Type B pancreatic cell (in vitro differentiated cells): ENCODE measurements around the gene HES6. TPM values are rescaled to one million over a fixed set of nuclear protein-coding genes. Genes with fewer than 3 reads are reported as not detected.

ENCODE experiments used
- DNase-seq: peaks from one replicate; pipeline ENCODE4 v3.0.0; 2021; ENCODE audit warnings: mixed read lengths; ENCODE audit not compliant: unreplicated experiment; ENCODE audit errors: extremely low spot score
- H3K27ac Mint-ChIP-seq: 2 replicates; pipeline ENCODE4 v1.8.0; 2021; ENCODE audit warnings: mild to moderate bottlenecking, mixed read lengths
- H3K27me3 Mint-ChIP-seq: 2 replicates; pipeline ENCODE4 v1.8.0; 2021; ENCODE audit warnings: mixed read lengths
- H3K36me3 Mint-ChIP-seq: 2 replicates; pipeline ENCODE4 v1.8.0; 2021; ENCODE audit warnings: mixed read lengths
- H3K4me1 Mint-ChIP-seq: one replicate; pipeline ENCODE4 v1.8.0; 2021; ENCODE audit warnings: mixed read lengths; ENCODE audit not compliant: unreplicated experiment
- H3K4me3 Mint-ChIP-seq: 2 replicates; pipeline ENCODE4 v1.8.0; 2021; ENCODE audit warnings: mild to moderate bottlenecking, mixed read lengths
- H3K9me3 Mint-ChIP-seq: 2 replicates; pipeline ENCODE4 v1.8.0; 2021; ENCODE audit warnings: mixed read lengths
- total RNA-seq: library from RNA; stranded (reverse); gene quantifications from 2 replicates; pipeline ENCODE4 v1.2.1, GENCODE V29; 2021; ENCODE audit warnings: low replicate concordance
- TF ChIP-seq, protein P1 (sequence below): fragments of 200-600 bp; sonication (generic); conservative IDR thresholded peaks from 2 replicates; pipeline ENCODE4 v1.5.0; 2021; ENCODE audit warnings: antibody characterized with exemption, mild to moderate bottlenecking

HES6 gene
- total RNA-seq, 1 donor from 2014 or later = 24.4 TPM

DNA sequence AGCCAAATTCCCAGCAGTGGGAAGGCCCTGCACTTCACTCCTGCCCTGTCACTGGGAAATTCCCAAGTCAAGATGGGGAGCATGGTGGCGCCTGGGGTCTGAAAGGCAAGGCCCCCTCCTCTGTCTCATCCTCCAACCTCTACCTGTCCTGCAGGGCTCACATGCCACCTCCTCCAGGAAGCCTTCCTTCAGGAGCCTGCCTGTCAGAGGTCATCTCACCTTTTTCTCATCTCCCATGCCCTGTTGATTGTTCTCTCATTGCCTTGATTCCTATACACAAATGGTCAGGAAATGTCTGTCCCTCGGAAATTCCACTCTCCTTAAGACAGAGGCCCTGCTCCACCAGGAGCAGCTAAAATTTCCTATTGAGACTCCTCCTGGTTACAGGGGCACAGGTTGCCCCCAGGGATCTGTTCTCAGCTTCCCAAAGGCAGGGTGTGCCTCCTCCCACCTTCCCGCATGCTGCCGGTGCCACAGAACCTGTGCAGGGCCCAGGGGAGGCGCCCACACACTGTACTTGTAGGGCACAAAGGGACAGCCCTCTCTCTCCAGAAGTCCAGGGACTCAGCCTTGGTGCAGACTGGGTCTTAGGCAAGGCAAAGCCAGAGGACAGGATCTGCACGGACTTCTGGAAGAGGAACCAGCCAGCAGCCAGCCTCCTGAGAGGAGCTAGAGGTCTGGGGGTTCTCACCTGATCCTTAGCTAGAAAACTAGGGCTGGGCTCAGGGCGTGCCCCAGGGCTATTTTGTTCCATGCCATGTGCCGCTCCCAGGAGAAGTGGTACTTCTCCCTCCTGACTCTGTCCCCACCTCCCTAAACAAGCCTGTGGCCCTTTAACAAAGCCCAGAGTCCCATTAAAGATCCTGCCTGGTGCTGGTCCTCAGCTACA is 12.9 kb downstream of the HES6 start:
- H3K27ac Mint-ChIP-seq = no peak overlapping the region
- TF ChIP-seq, protein P1, sequence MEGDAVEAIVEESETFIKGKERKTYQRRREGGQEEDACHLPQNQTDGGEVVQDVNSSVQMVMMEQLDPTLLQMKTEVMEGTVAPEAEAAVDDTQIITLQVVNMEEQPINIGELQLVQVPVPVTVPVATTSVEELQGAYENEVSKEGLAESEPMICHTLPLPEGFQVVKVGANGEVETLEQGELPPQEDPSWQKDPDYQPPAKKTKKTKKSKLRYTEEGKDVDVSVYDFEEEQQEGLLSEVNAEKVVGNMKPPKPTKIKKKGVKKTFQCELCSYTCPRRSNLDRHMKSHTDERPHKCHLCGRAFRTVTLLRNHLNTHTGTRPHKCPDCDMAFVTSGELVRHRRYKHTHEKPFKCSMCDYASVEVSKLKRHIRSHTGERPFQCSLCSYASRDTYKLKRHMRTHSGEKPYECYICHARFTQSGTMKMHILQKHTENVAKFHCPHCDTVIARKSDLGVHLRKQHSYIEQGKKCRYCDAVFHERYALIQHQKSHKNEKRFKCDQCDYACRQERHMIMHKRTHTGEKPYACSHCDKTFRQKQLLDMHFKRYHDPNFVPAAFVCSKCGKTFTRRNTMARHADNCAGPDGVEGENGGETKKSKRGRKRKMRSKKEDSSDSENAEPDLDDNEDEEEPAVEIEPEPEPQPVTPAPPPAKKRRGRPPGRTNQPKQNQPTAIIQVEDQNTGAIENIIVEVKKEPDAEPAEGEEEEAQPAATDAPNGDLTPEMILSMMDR = no peak
- no peak overlapping the region for H3K4me3 Mint-ChIP-seq
- DNase-seq = no peak
- no peaks in the 10 kb centered on the region for H3K36me3 Mint-ChIP-seq
- H3K27me3 Mint-ChIP-seq = peaks cover 21% of the 10 kb centered on the region
- H3K9me3 Mint-ChIP-seq = no peaks in the 10 kb centered on the region
- peaks cover 14% of the 10 kb centered on the region for H3K4me1 Mint-ChIP-seq

DNA sequence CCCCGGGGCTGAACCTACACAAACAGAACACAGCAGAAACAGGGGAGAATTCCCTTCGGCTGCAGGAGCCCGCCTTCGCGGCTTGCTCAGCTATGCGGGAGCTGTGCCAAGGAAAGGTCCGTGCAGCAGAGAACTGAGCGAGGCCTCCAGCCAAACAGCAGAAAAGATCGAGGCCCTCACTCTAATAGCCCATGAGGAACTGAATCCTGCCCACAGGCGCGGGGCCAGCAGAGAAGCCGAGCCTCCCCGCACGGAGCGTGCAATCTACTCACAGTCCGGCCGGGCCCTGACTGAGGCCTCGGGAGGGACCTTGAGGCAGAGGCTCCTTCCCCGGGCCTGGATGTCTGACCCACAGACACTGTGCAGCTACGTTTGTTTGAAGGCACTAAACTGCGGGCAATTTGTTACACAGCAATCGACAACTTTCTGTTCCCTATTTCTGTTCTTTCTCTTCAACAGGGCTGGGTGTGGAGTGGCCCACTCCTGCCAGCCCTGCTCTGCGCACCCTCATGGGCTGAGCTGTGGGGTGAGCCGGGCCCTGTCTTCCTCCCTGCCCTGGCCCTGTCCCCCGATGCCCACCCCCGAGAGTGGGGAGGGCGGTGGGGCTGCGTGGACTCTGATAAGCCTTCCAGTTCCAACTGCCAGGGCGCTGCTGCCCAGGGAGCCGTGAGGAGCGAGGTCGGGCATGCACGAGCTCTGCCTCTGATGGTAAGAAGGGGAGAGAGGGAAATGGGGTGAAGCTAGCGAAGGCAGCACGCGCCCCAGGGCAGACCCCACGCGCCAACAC is 13.7 kb downstream of the HES6 start:
- Mint-ChIP-seq H3K9me3 (no peaks in the 10 kb centered on the region), H3K27me3 (peaks cover 14% of the 10 kb centered on the region), H3K4me1 (peaks cover 14% of the 10 kb centered on the region), H3K4me3 (no peak overlapping the region), H3K27ac (no peak overlapping the region), H3K36me3 (no peaks in the 10 kb centered on the region)
- DNase-seq = no peak
- TF ChIP-seq, protein P1 = no peak

DNA sequence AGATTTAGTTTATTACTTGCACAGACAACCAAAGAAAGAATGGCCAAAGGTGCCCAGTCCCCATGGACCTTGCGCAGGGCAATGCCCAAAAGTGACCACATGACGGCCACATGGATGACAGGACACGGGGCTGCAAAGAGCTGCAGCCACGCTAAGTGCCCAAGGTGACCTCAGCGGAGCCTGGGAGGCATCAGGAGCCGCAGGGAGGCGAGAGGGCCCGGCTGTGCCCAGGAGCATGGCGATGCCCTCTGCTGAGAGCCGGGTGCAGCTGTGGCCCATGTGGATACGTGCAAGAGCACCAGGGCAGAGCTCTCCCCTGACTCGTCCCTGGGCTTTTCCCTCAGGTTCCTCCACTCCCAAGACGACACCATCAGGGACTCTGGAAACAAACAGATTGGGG is 14.7 kb downstream of the HES6 start:
- TF ChIP-seq, protein P1 = no peak
- no peak for DNase-seq
- H3K36me3 Mint-ChIP-seq = no peaks in the 10 kb centered on the region
- no peak overlapping the region for H3K27ac Mint-ChIP-seq
- peaks cover 9% of the 10 kb centered on the region for H3K4me1 Mint-ChIP-seq
- no peaks in the 10 kb centered on the region for H3K9me3 Mint-ChIP-seq
- H3K27me3 Mint-ChIP-seq = peaks cover 8% of the 10 kb centered on the region
- no peak overlapping the region for H3K4me3 Mint-ChIP-seq

DNA sequence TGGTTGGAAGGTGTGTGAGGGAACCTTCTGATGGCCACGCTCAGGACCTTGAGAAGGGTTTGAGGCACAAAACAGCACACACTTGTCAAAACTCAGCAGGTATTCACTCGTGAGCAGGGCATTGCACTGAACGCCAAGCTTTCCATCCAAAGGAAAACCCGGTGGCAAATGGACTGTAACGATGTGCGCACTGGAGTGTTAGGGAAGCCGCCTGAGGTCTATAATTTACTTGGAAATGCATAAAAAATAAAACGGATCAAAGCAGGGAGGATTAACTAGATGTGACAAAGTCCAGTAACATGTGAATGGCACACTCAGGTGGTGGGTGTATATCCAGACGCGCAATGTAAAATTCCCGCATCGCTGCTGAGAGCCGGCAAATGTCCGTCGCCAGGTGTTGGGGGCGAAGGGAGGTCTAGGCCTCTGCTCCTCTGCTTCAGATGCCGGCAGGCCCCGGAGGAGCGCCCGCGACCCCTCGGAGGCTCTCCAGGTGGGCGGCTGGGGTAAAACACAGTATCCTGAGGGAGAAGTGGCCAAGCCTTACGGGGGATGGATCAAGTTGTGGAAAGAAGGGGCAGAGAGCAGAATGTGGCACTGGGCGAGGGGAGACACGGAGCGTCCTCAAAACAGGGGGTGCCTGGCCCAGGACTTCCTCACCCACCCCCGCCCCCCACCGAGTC is 15.3 kb downstream of the HES6 start:
- Mint-ChIP-seq H3K4me3 (no peak overlapping the region), H3K36me3 (no peaks in the 10 kb centered on the region), H3K4me1 (peaks cover 9% of the 10 kb centered on the region), H3K9me3 (no peaks in the 10 kb centered on the region), H3K27me3 (peaks cover 7% of the 10 kb centered on the region), H3K27ac (no peak overlapping the region)
- TF ChIP-seq, protein P1 = no peak
- no peak for DNase-seq

DNA sequence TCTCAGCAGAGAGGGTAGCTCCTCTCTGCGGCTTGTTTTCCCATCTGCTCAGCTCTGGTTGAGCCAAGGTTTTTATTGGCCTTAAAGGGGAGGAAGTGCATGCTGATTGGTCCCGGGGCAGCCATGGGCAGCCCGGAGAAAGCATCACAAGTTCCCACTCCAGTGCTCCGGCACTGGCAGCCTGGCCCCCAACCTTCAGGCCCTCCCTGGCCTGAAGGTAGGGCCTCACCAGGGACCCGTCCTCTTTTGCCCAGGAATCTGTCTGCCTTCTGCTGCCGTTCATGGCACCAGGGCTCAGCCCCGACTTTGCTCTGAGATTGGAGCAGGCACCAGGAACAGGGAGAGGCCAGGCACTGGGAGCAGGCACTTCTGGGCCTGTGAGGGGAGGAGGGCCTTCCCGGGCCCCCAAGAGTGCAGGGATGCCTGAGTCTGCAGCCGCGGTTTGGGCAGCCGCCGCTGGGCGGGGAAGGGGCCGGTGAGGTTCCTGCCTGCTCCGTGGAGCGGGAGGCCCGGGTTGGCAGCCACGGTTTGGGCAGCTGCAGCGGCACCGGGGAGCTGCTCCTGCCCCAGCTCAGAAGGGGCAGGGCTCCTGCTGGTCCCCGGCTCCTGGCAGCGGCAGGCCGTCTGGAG is 18.8 kb downstream of the HES6 start:
- DNase-seq = no peak
- TF ChIP-seq, protein P1 = no peak
- Mint-ChIP-seq H3K4me3 (no peak overlapping the region), H3K27me3 (no peaks in the 10 kb centered on the region), H3K27ac (no peak overlapping the region), H3K36me3 (no peaks in the 10 kb centered on the region), H3K4me1 (no peaks in the 10 kb centered on the region), H3K9me3 (no peaks in the 10 kb centered on the region)
